ENCODE data around the gene KCNN1. TPM values are rescaled to one million over a fixed set of nuclear protein-coding genes. Genes with fewer than 3 reads are reported as not detected.

KCNN1 gene
- total RNA-seq, 4 donors from 2014 or later = 0.12 to 1.0 (median 0.88) TPM; not detected in 1

GRCh38 chr19:18045307-18046050 lies 78.6 kb downstream of the KCNN1 start:
- DNase-seq (ENCODE audit: low spot score) (no peak), ATAC-seq (ENCODE audit: low FRiP score) (no peak)
- no peak for TF ChIP-seq CTCF (IDR thresholded peaks at IDR 0.05)

GRCh38 chr19:18046059-18046718 lies 79.3 kb downstream of the KCNN1 start:
- ATAC-seq (ENCODE audit: low FRiP score) (no peak), DNase-seq (ENCODE audit: low spot score) (peak; percentile 32)
- no peak for TF ChIP-seq CTCF (IDR thresholded peaks at IDR 0.05)

GRCh38 chr19:18049385-18049784 lies 82.5 kb downstream of the KCNN1 start:
- TF ChIP-seq CTCF (IDR thresholded peaks at IDR 0.05) = no peak
- DNase-seq (ENCODE audit: low spot score) (peak; percentile 44), ATAC-seq (ENCODE audit: low FRiP score) (peak; percentile 58)

Small RNAs within 50 kb of the gene (small RNA-seq; reads per million reads assigned to genes)
- gene RNA5SP468 = not detected

Other genes with a start within 250 kb of the KCNN1 start
- gene MAP1S, start 247.6 kb upstream of the KCNN1 start, total RNA-seq = 10 to 100 TPM; 19.4 to 35.9 (median 23.8) TPM
- 1 to 10 TPM; 3.1 to 7.4 (median 4.9) TPM for gene FCHO1, start 215.6 kb upstream of the KCNN1 start, total RNA-seq
- under 1 TPM in 2 of 4 donors, not detected in 2; 0.19 to 0.32 TPM for gene B3GNT3, start 172.0 kb upstream of the KCNN1 start, total RNA-seq
- 1 to 10 TPM in 1 of 4 donors, not detected in 3; 2.7 TPM for gene INSL3, start 145.6 kb upstream of the KCNN1 start, total RNA-seq
- gene JAK3, start 119.1 kb upstream of the KCNN1 start, total RNA-seq = 10 to 100 TPM in 2 of 4 donors, 1 to 10 TPM in 2; 2.3 to 25.1 (median 13.4) TPM
- gene RPL18A, start 107.2 kb upstream of the KCNN1 start, total RNA-seq = 1,000 to 10,000 TPM; 1,225 to 1,599 (median 1,335) TPM
- under 1 TPM in 1 of 4 donors, not detected in 3; 0.09 TPM for gene SLC5A5, start 95.2 kb upstream of the KCNN1 start, total RNA-seq
- gene CCDC124, start 34.1 kb upstream of the KCNN1 start, total RNA-seq = 10 to 100 TPM; 34.7 to 73.4 (median 49.5) TPM
- 100 to 1,000 TPM in 1 of 4 donors, 10 to 100 TPM in 3; 16.0 to 117 (median 30.3) TPM for gene ARRDC2, start 41.1 kb downstream of the KCNN1 start, total RNA-seq
- gene IL12RB1, start 119.8 kb downstream of the KCNN1 start, total RNA-seq = 1 to 10 TPM; 1.1 to 4.4 (median 1.6) TPM
- 10 to 100 TPM in 2 of 4 donors, 1 to 10 TPM in 2; 4.5 to 14.8 (median 8.9) TPM for gene MAST3, start 130.7 kb downstream of the KCNN1 start, total RNA-seq
- gene PIK3R2, start 186.1 kb downstream of the KCNN1 start, total RNA-seq = 10 to 100 TPM in 1 of 4 donors, 1 to 10 TPM in 3; 6.3 to 11.7 (median 7.4) TPM
- 100 to 1,000 TPM in 2 of 4 donors, 10 to 100 TPM in 2; 74.8 to 466 (median 148) TPM for gene IFI30, start 206.7 kb downstream of the KCNN1 start, total RNA-seq
- 10 to 100 TPM; 19.6 to 29.7 (median 22.5) TPM for gene MPV17L2, start 226.1 kb downstream of the KCNN1 start, total RNA-seq
- 1 to 10 TPM in 1 of 4 donors, under 1 TPM in 1, not detected in 2; 0.63 to 2.0 TPM for gene RAB3A, start 236.9 kb downstream of the KCNN1 start, total RNA-seq

Measured in omental fat pad (tissue), 4 donors.